Prostate gland (tissue), 2 donors: ENCODE data around the gene CASQ1.

Experiments used
- POLR2AphosphoS5 ChIP-seq: sonication (generic); formaldehyde crosslinking; IDR thresholded peaks from one replicate; pipeline ENCODE4 v1.6.1; 2017; ENCODE audit warnings: antibody characterized with exemption
- TF ChIP-seq, protein P1 (sequence below), 4 experiments: fragments of 200-600 bp in 2 of 4; fragments of 450-650 bp in 2 of 4; sonication (generic) in 2 of 4; IDR thresholded peaks; 1 replicate in 3 of 4; 2 replicates in 1 of 4; pipeline ENCODE4 v1.5.1; 2016 to 2019; ENCODE audit warnings: antibody characterized with exemption in 4 of 4, mild to moderate bottlenecking in 2 of 4, moderate library complexity in 2 of 4

DNA sequence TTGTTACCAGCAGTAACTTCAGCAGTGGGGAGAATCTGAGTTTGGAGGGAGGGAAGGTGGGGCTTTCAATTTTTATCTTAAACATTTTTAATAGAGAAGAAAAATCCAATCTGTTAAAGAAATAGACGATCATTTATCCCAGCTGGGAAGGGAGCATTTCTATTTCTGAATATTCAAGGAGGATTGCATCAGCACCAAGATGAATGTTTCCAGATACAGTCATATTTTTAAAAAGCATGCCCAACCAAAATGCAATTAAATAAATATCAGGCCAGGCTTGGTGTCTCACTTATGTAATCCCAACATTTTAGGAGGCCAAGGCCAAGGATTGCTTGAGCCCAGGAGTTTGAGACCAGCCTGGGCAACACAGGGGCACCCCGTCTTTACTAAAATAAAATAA is 40.7 kb upstream of the CASQ1 start:
- TF ChIP-seq, protein P1, sequence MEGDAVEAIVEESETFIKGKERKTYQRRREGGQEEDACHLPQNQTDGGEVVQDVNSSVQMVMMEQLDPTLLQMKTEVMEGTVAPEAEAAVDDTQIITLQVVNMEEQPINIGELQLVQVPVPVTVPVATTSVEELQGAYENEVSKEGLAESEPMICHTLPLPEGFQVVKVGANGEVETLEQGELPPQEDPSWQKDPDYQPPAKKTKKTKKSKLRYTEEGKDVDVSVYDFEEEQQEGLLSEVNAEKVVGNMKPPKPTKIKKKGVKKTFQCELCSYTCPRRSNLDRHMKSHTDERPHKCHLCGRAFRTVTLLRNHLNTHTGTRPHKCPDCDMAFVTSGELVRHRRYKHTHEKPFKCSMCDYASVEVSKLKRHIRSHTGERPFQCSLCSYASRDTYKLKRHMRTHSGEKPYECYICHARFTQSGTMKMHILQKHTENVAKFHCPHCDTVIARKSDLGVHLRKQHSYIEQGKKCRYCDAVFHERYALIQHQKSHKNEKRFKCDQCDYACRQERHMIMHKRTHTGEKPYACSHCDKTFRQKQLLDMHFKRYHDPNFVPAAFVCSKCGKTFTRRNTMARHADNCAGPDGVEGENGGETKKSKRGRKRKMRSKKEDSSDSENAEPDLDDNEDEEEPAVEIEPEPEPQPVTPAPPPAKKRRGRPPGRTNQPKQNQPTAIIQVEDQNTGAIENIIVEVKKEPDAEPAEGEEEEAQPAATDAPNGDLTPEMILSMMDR (IDR thresholded peaks at IDR 0.05) = no peak
- no peak for TF ChIP-seq POLR2AphosphoS5
